Mucosa of descending colon (tissue), 3 donors: ENCODE measurements around the gene SNX18. TPM values are rescaled to one million over a fixed set of nuclear protein-coding genes. Genes with fewer than 3 reads are reported as not detected.

Source experiments
- ATAC-seq: fragments of 200-7000 bp; cut with Tn5 transposase; one replicate; pipeline ENCODE4 v1.9.1; 2020; ENCODE audit warnings: mild to moderate bottlenecking, moderate library complexity
- DNase-seq, 3 donors: peaks; one replicate each; pipeline ENCODE4 v3.0.0-alpha.2; 2020
- H3K36me3 ChIP-seq: fragments of 200-600 bp; one replicate; pipeline ENCODE4 v1.8.0; 2021; ENCODE audit warnings: low read depth, mild to moderate bottlenecking
- H3K4me1 ChIP-seq: fragments of 200-600 bp; one replicate; pipeline ENCODE4 v1.8.0; 2021; ENCODE audit warnings: low read depth, mild to moderate bottlenecking
- H3K4me3 ChIP-seq: fragments of 200-600 bp; one replicate; pipeline ENCODE4 v1.8.0; 2021; ENCODE audit warnings: mild to moderate bottlenecking
- H3K9me3 ChIP-seq: fragments of 200-600 bp; one replicate; pipeline ENCODE4 v1.8.0; 2021; ENCODE audit warnings: mild to moderate bottlenecking
- intact Hi-C, 2 donors: fragments of 100-400 bp; cut with DNase I in 1 of 2; cut with micrococcal nuclease in 1 of 2; formaldehyde crosslinking; loops; one replicate each; pipeline versions ENCODE4 v1.11.0 to v1.11.1; 2022; cut with DNase I, micrococcal nuclease
- long read RNA-seq, 2 donors: library from polyadenylated mRNA; unstranded; transcript quantifications; one replicate each; pipeline ENCODE4 v2.0.0, GENCODE V29; 2019 to 2021
- total RNA-seq, 3 donors: library from RNA; stranded (reverse); fragmentation: NEBNext Ultra II Directional in 2 of 3; extraction: Animal tissue kit (Norgen Biotek cat#: 25700) in 2 of 3; gene quantifications; one replicate each; pipeline versions ENCODE4 v1.2.1 to v1.2.4, GENCODE V29; 2021 to 2023
- TF ChIP-seq, protein P1 (sequence below): fragments of 200-600 bp; IDR thresholded peaks from one replicate; pipeline ENCODE4 v1.8.0; 2022; ENCODE audit warnings: antibody characterized with exemption, mild to moderate bottlenecking
- donor health status: DM: no; HTN: no; CAD: no; lungs with moderate emphysema.
- donor health status: DM: no; HTN: no; CAD: no.
- donor health status: DM: no; HTN: yes; CAD: no.

SNX18 gene
- total RNA-seq, result 10 to 100 TPM in 2 of 3 donors, 1 to 10 TPM in 1; 8.7 to 28.9 (median 13.7) TPM
- long read RNA-seq, donor 1, full-length matches to known transcripts, result 9 of 13 reads
- long read RNA-seq, donor 1, partial matches to known transcripts, result 0 of 13 reads
- long read RNA-seq, donor 1, other reads (novel, unspliced or antisense), result 4 of 13 reads
- long read RNA-seq, donor 2, full-length matches to known transcripts, result 2 of 2 reads
- long read RNA-seq, donor 2, partial matches to known transcripts, result 0 of 2 reads
- long read RNA-seq, donor 2, other reads (novel, unspliced or antisense), result 0 of 2 reads

DNA sequence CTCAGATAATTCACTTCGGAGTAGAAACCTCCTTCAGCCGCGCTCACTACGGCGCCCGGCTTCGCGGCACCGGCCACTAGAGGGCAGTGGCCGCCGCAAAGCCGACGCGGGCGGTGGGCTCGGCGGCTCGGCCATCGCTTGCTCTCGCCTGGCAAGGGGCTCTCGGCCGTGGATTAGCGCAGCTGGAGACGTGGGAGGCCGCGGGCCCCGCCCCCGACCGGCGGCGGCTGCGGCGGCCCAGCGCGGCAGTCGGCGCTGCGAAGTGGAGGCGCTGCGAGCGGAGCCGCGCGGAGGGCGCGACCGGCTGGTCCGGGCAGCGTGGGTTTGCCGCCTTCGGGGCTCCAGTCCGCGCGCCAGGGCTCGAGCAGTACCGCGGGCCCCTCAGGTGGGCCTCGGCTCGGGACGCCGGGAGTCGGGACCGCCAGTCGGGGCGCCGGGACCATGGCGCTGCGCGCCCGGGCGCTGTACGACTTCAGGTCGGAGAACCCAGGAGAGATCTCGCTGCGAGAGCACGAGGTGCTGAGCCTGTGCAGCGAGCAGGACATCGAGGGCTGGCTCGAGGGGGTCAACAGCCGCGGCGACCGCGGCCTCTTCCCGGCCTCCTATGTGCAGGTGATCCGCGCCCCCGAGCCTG is at the start of gene SNX18:
SNX18 (plus strand) TSS at position 248 of the 634 bp plus-strand sequence; CDS start at position 442, 194 bp downstream.
- H3K36me3 ChIP-seq, result no peaks in the 10 kb centered on the region
- H3K9me3 ChIP-seq, result no peaks in the 10 kb centered on the region
- peak within 1 kb of the TSS; percentile 93 for H3K4me3 ChIP-seq
- DNase-seq, result peak; percentile 91 to 95 (median 94)
- ATAC-seq, result peak; percentile 96
- intact Hi-C loops, result loop anchor here (2.0 to 5.0 kb wide), 2 partner anchors 327 to 330 kb away; no protein-coding TSS in a partner anchor
- TF ChIP-seq, protein P1, sequence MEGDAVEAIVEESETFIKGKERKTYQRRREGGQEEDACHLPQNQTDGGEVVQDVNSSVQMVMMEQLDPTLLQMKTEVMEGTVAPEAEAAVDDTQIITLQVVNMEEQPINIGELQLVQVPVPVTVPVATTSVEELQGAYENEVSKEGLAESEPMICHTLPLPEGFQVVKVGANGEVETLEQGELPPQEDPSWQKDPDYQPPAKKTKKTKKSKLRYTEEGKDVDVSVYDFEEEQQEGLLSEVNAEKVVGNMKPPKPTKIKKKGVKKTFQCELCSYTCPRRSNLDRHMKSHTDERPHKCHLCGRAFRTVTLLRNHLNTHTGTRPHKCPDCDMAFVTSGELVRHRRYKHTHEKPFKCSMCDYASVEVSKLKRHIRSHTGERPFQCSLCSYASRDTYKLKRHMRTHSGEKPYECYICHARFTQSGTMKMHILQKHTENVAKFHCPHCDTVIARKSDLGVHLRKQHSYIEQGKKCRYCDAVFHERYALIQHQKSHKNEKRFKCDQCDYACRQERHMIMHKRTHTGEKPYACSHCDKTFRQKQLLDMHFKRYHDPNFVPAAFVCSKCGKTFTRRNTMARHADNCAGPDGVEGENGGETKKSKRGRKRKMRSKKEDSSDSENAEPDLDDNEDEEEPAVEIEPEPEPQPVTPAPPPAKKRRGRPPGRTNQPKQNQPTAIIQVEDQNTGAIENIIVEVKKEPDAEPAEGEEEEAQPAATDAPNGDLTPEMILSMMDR, result peak; percentile 95
- H3K4me1 ChIP-seq, result peaks cover 36% of the 10 kb centered on the region

DNA sequence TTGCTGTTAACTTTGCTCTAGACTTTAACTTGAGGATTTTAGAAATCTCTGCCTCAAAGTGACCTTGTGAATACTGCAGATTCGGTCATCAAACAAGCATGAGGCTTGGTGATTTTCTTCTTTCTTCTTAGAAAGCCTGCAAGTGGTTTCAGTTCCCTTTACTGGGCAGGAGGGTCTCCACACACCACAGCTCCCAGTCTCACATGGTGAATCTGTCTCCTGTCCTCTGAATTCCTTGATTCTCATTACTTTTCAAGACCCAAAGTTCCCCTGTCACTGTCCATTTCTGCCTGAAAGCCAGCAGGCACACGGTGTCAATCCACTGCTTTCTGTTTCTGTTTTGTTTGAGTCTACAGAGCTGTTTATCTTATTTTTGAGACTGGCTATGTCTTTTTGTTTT is 47.9 kb upstream of the SNX18 start:
- intact Hi-C loops, result no loop called here
- Histone ChIP-seq H3K9me3 (no peaks in the 10 kb centered on the region), H3K36me3 (no peaks in the 10 kb centered on the region), H3K4me1 (no peaks in the 10 kb centered on the region), H3K4me3 (no peak overlapping the region)
- ATAC-seq (no peak), DNase-seq (no peak)
- TF ChIP-seq, protein P1, result no peak

DNA sequence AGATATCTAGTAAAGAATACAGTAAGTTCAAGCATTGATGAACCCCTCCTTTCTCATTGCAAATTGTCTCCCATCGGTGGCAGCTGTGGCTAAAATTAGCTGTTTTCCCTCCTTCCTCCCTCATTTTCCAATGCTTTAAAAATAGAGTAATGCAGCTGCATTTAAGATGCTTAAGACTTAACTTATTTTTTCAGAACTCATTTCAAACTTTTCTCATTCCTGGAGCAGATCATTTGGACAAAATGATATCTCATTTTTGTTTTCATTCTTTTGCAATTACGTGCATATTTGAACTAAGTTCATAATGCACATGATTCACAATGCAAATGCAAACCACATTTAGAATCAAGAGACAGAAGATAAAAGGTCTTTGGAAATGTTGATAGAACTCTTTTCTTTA is 47.4 kb upstream of the SNX18 start:
- ATAC-seq (no peak), DNase-seq (no peak)
- no peaks in the 10 kb centered on the region for H3K9me3 ChIP-seq
- TF ChIP-seq, protein P1, result no peak
- intact Hi-C loops, result no loop called here
- H3K4me3 ChIP-seq, result no peak overlapping the region
- H3K4me1 ChIP-seq, result no peaks in the 10 kb centered on the region
- H3K36me3 ChIP-seq, result no peaks in the 10 kb centered on the region

- Histone ChIP-seq H3K9me3 (no peaks in the 10 kb centered on the region), H3K36me3 (no peaks in the 10 kb centered on the region), H3K4me1 (no peaks in the 10 kb centered on the region), H3K4me3 (no peak overlapping the region)
- TF ChIP-seq, protein P1, result no peak
- no peak for DNase-seq
- no peak for ATAC-seq
- intact Hi-C loops, result no loop called here
Observed at GRCh38 chr5:54470677-54471076, 46.9 kb upstream of the SNX18 start.

GRCh38 chr5:54471398-54471797 is 46.2 kb upstream of the SNX18 start:
- ATAC-seq (no peak), DNase-seq (no peak)
- no peak overlapping the region for H3K4me3 ChIP-seq
- H3K9me3 ChIP-seq, result no peaks in the 10 kb centered on the region
- intact Hi-C loops, result no loop called here
- no peaks in the 10 kb centered on the region for H3K36me3 ChIP-seq
- TF ChIP-seq, protein P1, result no peak
- H3K4me1 ChIP-seq, result no peaks in the 10 kb centered on the region
